Transverse colon (tissue), 3 donors: ENCODE results near the gene ACER3.

Source experiments
- POLR2A ChIP-seq: fragments of 450-650 bp; IDR thresholded peaks from one replicate; pipeline ENCODE4 v1.6.1; 2016; ENCODE audit warnings: antibody characterized with exemption, mild to moderate bottlenecking, moderate library complexity
- TF ChIP-seq, protein P1 (sequence below), 5 experiments: fragments of 200-600 bp in 3 of 5; fragments of 450-650 bp in 2 of 5; sonication (generic) in 3 of 5; IDR thresholded peaks; 1 replicate in 2 of 5; 2 replicates in 3 of 5; pipeline ENCODE4 v1.5.1; 2016 to 2017; ENCODE audit warnings: antibody characterized with exemption in 5 of 5, inconsistent platforms in 3 of 5, mild to moderate bottlenecking in 2 of 5, moderate library complexity in 1 of 5

DNA sequence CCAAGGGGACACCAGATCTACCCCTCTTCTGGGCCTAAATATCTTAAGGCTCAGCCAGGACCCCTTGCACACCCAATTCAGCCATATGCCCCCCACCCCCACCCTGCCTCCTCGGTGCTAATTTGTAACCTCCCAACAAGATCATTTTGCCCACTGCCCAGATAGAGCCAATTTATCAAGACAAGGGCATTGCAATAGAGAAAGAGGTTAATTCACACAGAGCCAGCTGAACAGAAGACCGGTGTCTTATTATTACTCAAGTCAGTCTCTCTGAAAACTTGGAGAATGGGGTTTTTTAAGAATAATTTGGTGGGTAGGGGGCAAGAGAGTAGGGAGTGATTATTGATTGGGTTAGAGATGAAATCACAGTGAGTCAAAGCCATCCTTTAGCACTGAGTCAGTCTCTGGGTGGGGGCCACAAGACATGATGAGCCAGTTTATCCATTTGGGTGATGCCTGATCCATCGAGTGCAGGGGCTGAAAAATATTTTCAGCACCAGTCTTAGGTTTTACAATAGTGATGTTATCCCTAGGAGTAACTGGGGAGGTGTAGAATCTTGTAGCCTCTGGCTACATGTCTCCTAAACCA, 196.2 kb downstream of the ACER3 start:
- TF ChIP-seq POLR2A = no peak
- TF ChIP-seq, protein P1, sequence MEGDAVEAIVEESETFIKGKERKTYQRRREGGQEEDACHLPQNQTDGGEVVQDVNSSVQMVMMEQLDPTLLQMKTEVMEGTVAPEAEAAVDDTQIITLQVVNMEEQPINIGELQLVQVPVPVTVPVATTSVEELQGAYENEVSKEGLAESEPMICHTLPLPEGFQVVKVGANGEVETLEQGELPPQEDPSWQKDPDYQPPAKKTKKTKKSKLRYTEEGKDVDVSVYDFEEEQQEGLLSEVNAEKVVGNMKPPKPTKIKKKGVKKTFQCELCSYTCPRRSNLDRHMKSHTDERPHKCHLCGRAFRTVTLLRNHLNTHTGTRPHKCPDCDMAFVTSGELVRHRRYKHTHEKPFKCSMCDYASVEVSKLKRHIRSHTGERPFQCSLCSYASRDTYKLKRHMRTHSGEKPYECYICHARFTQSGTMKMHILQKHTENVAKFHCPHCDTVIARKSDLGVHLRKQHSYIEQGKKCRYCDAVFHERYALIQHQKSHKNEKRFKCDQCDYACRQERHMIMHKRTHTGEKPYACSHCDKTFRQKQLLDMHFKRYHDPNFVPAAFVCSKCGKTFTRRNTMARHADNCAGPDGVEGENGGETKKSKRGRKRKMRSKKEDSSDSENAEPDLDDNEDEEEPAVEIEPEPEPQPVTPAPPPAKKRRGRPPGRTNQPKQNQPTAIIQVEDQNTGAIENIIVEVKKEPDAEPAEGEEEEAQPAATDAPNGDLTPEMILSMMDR (IDR thresholded peaks at IDR 0.05) = no peak
